Tibial nerve (tissue), 4 donors: ENCODE measurements around the gene PPP2R5B. TPM values are rescaled to one million over a fixed set of nuclear protein-coding genes. Genes with fewer than 3 reads are reported as not detected.

Experiments used
- DNase-seq, 2 donors: peaks; one replicate each; pipeline ENCODE4 v3.0.0-alpha.2; 2019; ENCODE audit warnings: low spot score in 2 of 2
- H3K27ac ChIP-seq, 4 donors: fragments of 200-600 bp; sonication (generic) in 3 of 4; one replicate each; pipeline ENCODE4 v1.5.1; 2017 to 2019; ENCODE audit warnings: mild to moderate bottlenecking in 1 of 4
- H3K27me3 ChIP-seq, 2 donors: fragments of 200-600 bp; sonication (generic) in 1 of 2; one replicate each; pipeline versions ENCODE4 v1.5.1 to v1.6.0; 2017 to 2019
- H3K36me3 ChIP-seq, 3 donors: fragments of 200-600 bp; sonication (generic); one replicate each; pipeline ENCODE4 v1.5.1; 2018 to 2019
- H3K4me1 ChIP-seq, 4 donors: fragments of 200-600 bp; sonication (generic) in 3 of 4; one replicate each; pipeline ENCODE4 v1.5.1; 2017 to 2019
- H3K4me3 ChIP-seq, 4 donors: fragments of 200-600 bp; sonication (generic) in 3 of 4; one replicate each; pipeline ENCODE4 v1.5.1; 2017 to 2019; ENCODE audit warnings: mild to moderate bottlenecking in 1 of 4, moderate library complexity in 1 of 4
- H3K9me3 ChIP-seq, 4 donors: fragments of 200-600 bp; sonication (generic) in 3 of 4; one replicate each; pipeline ENCODE4 v1.5.1; 2017 to 2019
- CTCF ChIP-seq, 5 experiments: fragments of 200-600 bp in 3 of 5; fragments of 450-650 bp in 2 of 5; sonication (generic) in 3 of 5; IDR thresholded peaks; one replicate each; pipeline ENCODE4 v1.5.1; 2016 to 2019; ENCODE audit warnings: antibody characterized with exemption in 5 of 5, mild to moderate bottlenecking in 3 of 5, moderate library complexity in 2 of 5
- EP300 ChIP-seq, 2 donors: sonication (generic); formaldehyde crosslinking; IDR thresholded peaks; one replicate each; pipeline ENCODE4 v1.6.1; 2017; ENCODE audit warnings: antibody characterized with exemption in 2 of 2, mild to moderate bottlenecking in 1 of 2
- POLR2A ChIP-seq, 2 donors: fragments of 450-650 bp; IDR thresholded peaks; one replicate each; pipeline ENCODE4 v1.6.1; 2017; ENCODE audit warnings: antibody characterized with exemption in 2 of 2, mild to moderate bottlenecking in 2 of 2, moderate library complexity in 2 of 2
- WGBS, 2 donors: methylation state at CpG; one replicate each; pipeline ENCODE4 v1.1.5; 2018; 5-methylcytosine and 5-hydroxymethylcytosine counted together
- total RNA-seq, 4 donors: library from RNA; depleted of rRNA; stranded (reverse); fragments of >200 nt; gene quantifications; one replicate each; pipeline ENCODE4 v1.1.0, GENCODE V29; 2016

Gene PPP2R5B
- total RNA-seq, 4 donors from 2014 or later, result 10.7 to 21.4 (median 20.2) TPM

GRCh38 chr11:64902102-64902900 is 22.2 kb upstream of the PPP2R5B start:
- no peaks in the 10 kb centered on the region for H3K9me3 ChIP-seq
- peaks cover 5 to 100% (median 23%) of the 10 kb centered on the region in 3 donors for H3K36me3 ChIP-seq
- no peak overlapping the region for H3K27ac ChIP-seq
- 84 to 89% methylated on average over 23 to 24 of the region's 30 CpGs for WGBS, 2 donors
- H3K27me3 ChIP-seq, result no peaks in the 10 kb centered on the region
- TF ChIP-seq CTCF (IDR thresholded peaks at IDR 0.05) (no peak), POLR2A (IDR thresholded peaks at IDR 0.05) (no peak), EP300 (IDR thresholded peaks at IDR 0.05) (no peak)
- H3K4me3 ChIP-seq, result no peak overlapping the region
- H3K4me1 ChIP-seq, result no peaks in the 10 kb centered on the region
- DNase-seq, result no peak

GRCh38 chr11:64903291-64903833 is 21.1 kb upstream of the PPP2R5B start:
- H3K9me3 ChIP-seq, result no peaks in the 10 kb centered on the region
- no peaks in the 10 kb centered on the region for H3K27me3 ChIP-seq
- H3K4me3 ChIP-seq, result no peak overlapping the region
- TF ChIP-seq POLR2A (IDR thresholded peaks at IDR 0.05) (no peak), EP300 (IDR thresholded peaks at IDR 0.05) (no peak), CTCF (IDR thresholded peaks at IDR 0.05) (no peak)
- H3K27ac ChIP-seq, result no peak overlapping the region
- no peaks in the 10 kb centered on the region for H3K4me1 ChIP-seq
- 91 to 92% methylated on average over 22 to 23 of the region's 23 CpGs for WGBS, 2 donors
- peaks cover 5 to 100% (median 23%) of the 10 kb centered on the region in 3 donors for H3K36me3 ChIP-seq
- no peak for DNase-seq

GRCh38 chr11:64905516-64906313 is 18.8 kb upstream of the PPP2R5B start:
- no peak for TF ChIP-seq POLR2A (IDR thresholded peaks at IDR 0.05)
- TF ChIP-seq EP300 (IDR thresholded peaks at IDR 0.05), result no peak
- no peak for TF ChIP-seq CTCF (IDR thresholded peaks at IDR 0.05)
- no peaks in the 10 kb centered on the region for H3K27me3 ChIP-seq
- H3K4me1 ChIP-seq, result no peaks in the 10 kb centered on the region
- H3K36me3 ChIP-seq, result peaks cover 9 to 100% (median 31%) of the 10 kb centered on the region in 3 donors
- WGBS, 2 donors, result 91 to 94% methylated on average over 14 to 25 of the region's 25 CpGs
- DNase-seq, result no peak
- H3K9me3 ChIP-seq, result no peaks in the 10 kb centered on the region
- no peak overlapping the region for H3K4me3 ChIP-seq
- H3K27ac ChIP-seq, result no peak overlapping the region

GRCh38 chr11:64906314-64906635 is 18.2 kb upstream of the PPP2R5B start:
- H3K4me1 ChIP-seq, result no peaks in the 10 kb centered on the region
- DNase-seq, result no peak
- H3K4me3 ChIP-seq, result no peak overlapping the region
- no peak overlapping the region for H3K27ac ChIP-seq
- 88 to 98% methylated on average over 7 to 12 of the region's 13 CpGs for WGBS, 2 donors
- no peaks in the 10 kb centered on the region for H3K9me3 ChIP-seq
- H3K27me3 ChIP-seq, result no peaks in the 10 kb centered on the region
- TF ChIP-seq POLR2A (IDR thresholded peaks at IDR 0.05), result no peak
- TF ChIP-seq CTCF (IDR thresholded peaks at IDR 0.05), result no peak
- TF ChIP-seq EP300 (IDR thresholded peaks at IDR 0.05), result no peak
- peaks cover 9 to 100% (median 36%) of the 10 kb centered on the region in 3 donors for H3K36me3 ChIP-seq

- Histone ChIP-seq H3K9me3 (no peaks in the 10 kb centered on the region), H3K27ac (no peak overlapping the region), H3K27me3 (no peaks in the 10 kb centered on the region), H3K36me3 (peaks cover 9 to 100% (median 47%) of the 10 kb centered on the region in 3 donors), H3K4me3 (no peak overlapping the region), H3K4me1 (no peaks in the 10 kb centered on the region)
- 84 to 93% methylated on average over 10 to 11 of the region's 11 CpGs for WGBS, 2 donors
- TF ChIP-seq EP300 (IDR thresholded peaks at IDR 0.05), result no peak
- TF ChIP-seq CTCF (IDR thresholded peaks at IDR 0.05), result no peak
- no peak for TF ChIP-seq POLR2A (IDR thresholded peaks at IDR 0.05)
- no peak for DNase-seq
Observed at GRCh38 chr11:64908766-64909165, 15.7 kb upstream of the PPP2R5B start.
